ENCODE data around the gene CHRNE.

CHRNE gene

GRCh38 chr17:4948166-4948930 is 45.5 kb upstream of the CHRNE start, which contains the start of gene PFN1:
Gene PFN1 (minus strand): TSS chr17:4948530. CDS start chr17:4948394, 136 bp downstream.
- TF ChIP-seq, protein P1, sequence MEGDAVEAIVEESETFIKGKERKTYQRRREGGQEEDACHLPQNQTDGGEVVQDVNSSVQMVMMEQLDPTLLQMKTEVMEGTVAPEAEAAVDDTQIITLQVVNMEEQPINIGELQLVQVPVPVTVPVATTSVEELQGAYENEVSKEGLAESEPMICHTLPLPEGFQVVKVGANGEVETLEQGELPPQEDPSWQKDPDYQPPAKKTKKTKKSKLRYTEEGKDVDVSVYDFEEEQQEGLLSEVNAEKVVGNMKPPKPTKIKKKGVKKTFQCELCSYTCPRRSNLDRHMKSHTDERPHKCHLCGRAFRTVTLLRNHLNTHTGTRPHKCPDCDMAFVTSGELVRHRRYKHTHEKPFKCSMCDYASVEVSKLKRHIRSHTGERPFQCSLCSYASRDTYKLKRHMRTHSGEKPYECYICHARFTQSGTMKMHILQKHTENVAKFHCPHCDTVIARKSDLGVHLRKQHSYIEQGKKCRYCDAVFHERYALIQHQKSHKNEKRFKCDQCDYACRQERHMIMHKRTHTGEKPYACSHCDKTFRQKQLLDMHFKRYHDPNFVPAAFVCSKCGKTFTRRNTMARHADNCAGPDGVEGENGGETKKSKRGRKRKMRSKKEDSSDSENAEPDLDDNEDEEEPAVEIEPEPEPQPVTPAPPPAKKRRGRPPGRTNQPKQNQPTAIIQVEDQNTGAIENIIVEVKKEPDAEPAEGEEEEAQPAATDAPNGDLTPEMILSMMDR (IDR thresholded peaks at IDR 0.05) = no peak
- no peak for TF ChIP-seq ZFX (IDR thresholded peaks at IDR 0.05; ENCODE audit: borderline replicate concordance)
- peak within 1 kb of the TSS; percentile 100 for H3K27ac ChIP-seq

- peak overlapping the region; percentile 100 for H3K27ac ChIP-seq
- no peak for TF ChIP-seq ZFX (IDR thresholded peaks at IDR 0.05; ENCODE audit: borderline replicate concordance)
- TF ChIP-seq, protein P1 (IDR thresholded peaks at IDR 0.05) = no peak
Measured at GRCh38 chr17:4947411-4948165, 44.7 kb upstream of the CHRNE start.

DNA sequence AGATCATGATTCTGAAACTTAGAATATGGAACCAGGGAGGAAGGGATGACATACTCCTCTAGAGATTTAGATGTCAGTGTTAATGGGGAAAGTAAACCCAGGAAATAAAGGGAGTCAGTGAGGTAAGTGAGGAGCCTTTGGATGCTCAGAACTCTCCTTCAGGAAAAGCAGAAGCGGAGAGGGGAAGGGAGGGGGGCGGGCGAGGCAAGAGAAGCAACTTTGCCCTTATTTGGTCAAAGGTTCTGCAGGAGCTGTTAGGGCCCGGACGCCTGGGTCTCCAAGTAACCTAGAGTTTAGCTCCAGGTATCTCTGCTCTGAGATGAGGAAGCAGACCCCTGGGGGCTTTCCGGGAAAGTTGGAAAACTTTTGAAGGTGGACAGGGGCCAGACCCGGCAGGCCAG is 44.1 kb upstream of the CHRNE start:
- TF ChIP-seq, protein P1 (IDR thresholded peaks at IDR 0.05) = no peak
- no peak for TF ChIP-seq ZFX (IDR thresholded peaks at IDR 0.05; ENCODE audit: borderline replicate concordance)
- H3K27ac ChIP-seq = peak overlapping the region; percentile 100

- no peak for TF ChIP-seq ZFX (IDR thresholded peaks at IDR 0.05; ENCODE audit: borderline replicate concordance)
- H3K27ac ChIP-seq = peak overlapping the region; percentile 100
Measured at GRCh38 chr17:4946312-4946976, 43.5 kb upstream of the CHRNE start.

GRCh38 chr17:4945944-4946280 is 43.0 kb upstream of the CHRNE start:
- TF ChIP-seq, protein P1 (IDR thresholded peaks at IDR 0.05) = no peak
- peak overlapping the region; percentile 100 for H3K27ac ChIP-seq

DNA sequence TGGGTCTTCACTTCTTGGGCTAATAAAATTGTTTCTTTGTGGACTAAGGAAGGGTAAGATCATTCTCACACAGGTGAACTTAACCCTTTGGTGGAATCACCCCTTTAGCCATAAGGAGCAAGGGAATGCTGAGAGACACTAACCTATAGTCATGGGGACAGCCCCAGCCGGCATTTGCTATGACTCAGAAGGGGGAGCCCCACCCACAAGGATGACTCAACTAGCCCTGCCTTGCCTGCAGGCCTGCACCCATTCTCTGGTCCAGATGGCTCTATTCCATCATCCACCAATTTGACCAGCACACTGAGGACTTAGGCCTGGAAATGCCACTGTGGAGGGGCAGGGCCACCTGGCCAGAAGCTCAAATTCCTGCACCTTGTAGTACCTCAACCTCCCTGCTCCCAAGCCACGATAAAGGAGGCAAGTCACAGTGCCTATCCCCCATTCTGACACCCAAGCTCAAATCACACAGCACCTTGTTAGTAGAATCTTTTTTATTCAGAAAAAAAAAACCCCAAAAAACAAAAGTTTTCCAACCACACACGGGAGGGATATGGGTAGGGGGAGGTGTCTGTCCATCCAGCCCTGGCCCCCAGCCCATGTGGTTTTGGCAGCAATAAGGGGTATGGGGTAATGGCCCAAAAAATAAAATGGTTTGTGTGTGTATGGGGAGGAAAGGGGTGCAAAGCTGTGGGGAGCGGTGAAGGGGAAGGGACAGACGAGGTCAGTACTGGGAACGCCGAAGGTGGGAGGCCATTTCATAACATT is 42.5 kb upstream of the CHRNE start:
- H3K27ac ChIP-seq = peak overlapping the region; percentile 100
- TF ChIP-seq, protein P1 (IDR thresholded peaks at IDR 0.05) = no peak
- no peak for TF ChIP-seq ZFX (IDR thresholded peaks at IDR 0.05; ENCODE audit: borderline replicate concordance)

- TF ChIP-seq ZFX (IDR thresholded peaks at IDR 0.05; ENCODE audit: borderline replicate concordance) = no peak
- TF ChIP-seq, protein P1 (IDR thresholded peaks at IDR 0.05) = no peak
- H3K27ac ChIP-seq = peak overlapping the region; percentile 100
Measured at GRCh38 chr17:4944554-4945175, 41.8 kb upstream of the CHRNE start.
